GM06990 (cell line): ENCODE data around the gene SIX6.

Experiments
- DNase-seq: peaks from one replicate; pipeline ENCODE4 v3.0.0-alpha.2; 2011; ENCODE audit not compliant: insufficient read length; ENCODE audit errors: extremely low read depth
- H3K27me3 ChIP-seq: replicated peaks from 2 replicates; pipeline ENCODE4 v1.6.0; 2011; ENCODE audit warnings: low read length; ENCODE audit not compliant: control insufficient read depth, insufficient read depth
- H3K36me3 ChIP-seq: 2 replicates; pipeline ENCODE4 v1.5.1; 2011; ENCODE audit warnings: low read length; ENCODE audit not compliant: control insufficient read depth, insufficient read depth
- H3K4me3 ChIP-seq: replicated peaks from 2 replicates; pipeline ENCODE4 v1.5.1; 2011; ENCODE audit warnings: low read depth, mild to moderate bottlenecking, control low read depth, low read length
- CTCF ChIP-seq: IDR thresholded peaks from 2 replicates; pipeline ENCODE4 v1.5.1; 2011; ENCODE audit warnings: low read length, control low read depth, mild to moderate bottlenecking, inconsistent platforms; ENCODE audit not compliant: insufficient read depth, poor library complexity, severe bottlenecking

The SIX6 gene

GRCh38 chr14:60488175-60488574 is 20.8 kb upstream of the SIX6 start:
- Histone ChIP-seq H3K36me3 (no peaks in the 10 kb centered on the region), H3K4me3 (no peak overlapping the region), H3K27me3 (no peaks in the 10 kb centered on the region; the same call in 1 of the 2 replicates)
- DNase-seq = no peak
- no peak for TF ChIP-seq CTCF

GRCh38 chr14:60490270-60490669 is 18.7 kb upstream of the SIX6 start:
- DNase-seq = no peak
- no peak for TF ChIP-seq CTCF
- Histone ChIP-seq H3K36me3 (no peaks in the 10 kb centered on the region), H3K4me3 (no peak overlapping the region), H3K27me3 (no peaks in the 10 kb centered on the region; the same call in 1 of the 2 replicates)

GRCh38 chr14:60495946-60496345 is 13.0 kb upstream of the SIX6 start:
- no peaks in the 10 kb centered on the region for H3K27me3 ChIP-seq
- DNase-seq = no peak
- no peak overlapping the region for H3K4me3 ChIP-seq
- no peak for TF ChIP-seq CTCF
- H3K36me3 ChIP-seq = no peaks in the 10 kb centered on the region

- peaks cover 1% of the 10 kb centered on the region; the same call in 1 of the 2 replicates for H3K27me3 ChIP-seq
- H3K4me3 ChIP-seq = no peak overlapping the region
- DNase-seq = no peak
- H3K36me3 ChIP-seq = no peaks in the 10 kb centered on the region
- no peak for TF ChIP-seq CTCF
Measured at GRCh38 chr14:60502541-60502940, 6.4 kb upstream of the SIX6 start.

- H3K36me3 ChIP-seq = no peaks in the 10 kb centered on the region
- peaks cover 5% of the 10 kb centered on the region for H3K27me3 ChIP-seq
- H3K4me3 ChIP-seq = no peak overlapping the region
- no peak for TF ChIP-seq CTCF
- DNase-seq = no peak
Measured at GRCh38 chr14:60505448-60505847, 3.5 kb upstream of the SIX6 start.

- no peak overlapping the region for H3K4me3 ChIP-seq
- H3K27me3 ChIP-seq = peaks cover 5% of the 10 kb centered on the region
Measured at GRCh38 chr14:60506010-60506409, 2.9 kb upstream of the SIX6 start.

More at GRCh38 chr14:60506010-60506409, 2.9 kb upstream of the SIX6 start:
- no peaks in the 10 kb centered on the region for H3K36me3 ChIP-seq
- DNase-seq = no peak
- no peak for TF ChIP-seq CTCF
